Body of pancreas (tissue), 4 donors: Measurements from ENCODE around the gene EXOC5. TPM values are rescaled to one million over a fixed set of nuclear protein-coding genes. Genes with fewer than 3 reads are reported as not detected.
"Not testable (repeated sequence)": the region's sequence is repeated elsewhere in the genome, so short reads cannot be mapped to it uniquely, and the experiment has no call there.

ENCODE experiments used
- ATAC-seq: fragments of 150-250 bp; one replicate; pipeline ENCODE4 v1.9.1; 2016
- DNase-seq, 4 donors: peaks; one replicate each; pipeline ENCODE4 v3.0.0-alpha.2; 2019
- H3K27ac ChIP-seq, 4 donors: fragments of 200-600 bp; sonication (generic); 1 replicate in 3 of 4; 2 replicates in 1 of 4; pipeline versions ENCODE4 v1.5.1 to v1.6.1; 2016 to 2019; ENCODE audit warnings: mild to moderate bottlenecking in 1 of 4, mixed read lengths in 1 of 4, moderate library complexity in 1 of 4
- H3K27me3 ChIP-seq, 2 donors: fragments of 200-600 bp; sonication (generic); one replicate each; pipeline ENCODE4 v1.6.0; 2016; ENCODE audit warnings: mild to moderate bottlenecking in 1 of 2
- H3K36me3 ChIP-seq, 2 donors: fragments of 200-600 bp; sonication (generic); replicated peaks in 1 of 2; 2 replicates each; pipeline ENCODE4 v1.5.1; 2016; ENCODE audit warnings: low read depth in 2 of 2; ENCODE audit not compliant: insufficient read depth in 1 of 2
- H3K4me1 ChIP-seq: fragments of 200-600 bp; sonication (generic); one replicate; pipeline ENCODE4 v1.6.0; 2016
- H3K4me3 ChIP-seq, 2 donors: fragments of 200-600 bp; sonication (generic); 1 replicate in 1 of 2; 2 replicates in 1 of 2; pipeline ENCODE4 v1.5.1; 2016 to 2019
- H3K9me3 ChIP-seq, 3 donors: fragments of 200-600 bp; sonication (generic); 1 replicate in 2 of 3; 2 replicates in 1 of 3; pipeline ENCODE4 v1.5.1; 2016
- POLR2A ChIP-seq, 3 donors: fragments of 450-650 bp; IDR thresholded peaks; one replicate each; pipeline ENCODE4 v1.6.1; 2016; ENCODE audit warnings: antibody characterized with exemption in 3 of 3, mild to moderate bottlenecking in 2 of 3
- WGBS, 2 donors: methylation state at CpG; one replicate each; pipeline ENCODE4 v1.1.5; 2017; 5-methylcytosine and 5-hydroxymethylcytosine counted together
- intact Hi-C: fragments of 100-400 bp; cut with DNase I; formaldehyde crosslinking; loops from one replicate; pipeline ENCODE4 v1.15.1; 2023
- total RNA-seq, 2 donors: library from RNA; depleted of rRNA; stranded (reverse); fragments of >200 nt; gene quantifications; one replicate each; pipeline ENCODE4 v1.1.0, GENCODE V29; 2016
- TF ChIP-seq, protein P1 (sequence below), 7 experiments: fragments of 450-650 bp in 4 of 7; fragments of 200-600 bp in 3 of 7; sonication (generic) in 3 of 7; IDR thresholded peaks; one replicate each; pipeline ENCODE4 v1.5.1; 2016 to 2019; ENCODE audit warnings: antibody characterized with exemption in 7 of 7

EXOC5 gene
- total RNA-seq, 2 donors from 2014 or later = 16.3 to 19.4 TPM

DNA sequence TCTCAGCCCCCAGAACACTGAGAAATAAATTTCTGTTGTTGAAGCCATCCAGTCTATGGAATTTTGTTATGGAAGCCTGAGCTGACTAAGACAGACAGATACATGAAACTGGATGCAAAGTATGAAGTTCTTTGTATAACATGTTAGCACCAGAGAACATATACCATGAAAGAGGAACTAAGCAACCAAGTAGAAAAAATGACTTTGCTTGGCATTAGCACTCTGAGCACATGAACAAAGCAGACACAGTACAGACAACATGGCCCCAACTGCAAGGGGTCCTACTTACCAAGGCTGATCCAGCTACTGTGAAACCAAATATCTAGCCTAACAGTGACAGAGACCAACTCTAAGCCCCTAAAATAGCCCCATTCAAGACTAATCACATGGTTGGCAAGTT is 13.8 kb downstream of the EXOC5 start:
- Histone ChIP-seq H3K27me3 (no peaks in the 10 kb centered on the region), H3K36me3 (no peaks in the 10 kb centered on the region), H3K4me3 (no peak overlapping the region), H3K9me3 (no peaks in the 10 kb centered on the region), H3K27ac (no peak overlapping the region), H3K4me1 (no peaks in the 10 kb centered on the region)
- intact Hi-C loops = no loop called here
- TF ChIP-seq POLR2A (IDR thresholded peaks at IDR 0.05) = no peak
- TF ChIP-seq, protein P1, sequence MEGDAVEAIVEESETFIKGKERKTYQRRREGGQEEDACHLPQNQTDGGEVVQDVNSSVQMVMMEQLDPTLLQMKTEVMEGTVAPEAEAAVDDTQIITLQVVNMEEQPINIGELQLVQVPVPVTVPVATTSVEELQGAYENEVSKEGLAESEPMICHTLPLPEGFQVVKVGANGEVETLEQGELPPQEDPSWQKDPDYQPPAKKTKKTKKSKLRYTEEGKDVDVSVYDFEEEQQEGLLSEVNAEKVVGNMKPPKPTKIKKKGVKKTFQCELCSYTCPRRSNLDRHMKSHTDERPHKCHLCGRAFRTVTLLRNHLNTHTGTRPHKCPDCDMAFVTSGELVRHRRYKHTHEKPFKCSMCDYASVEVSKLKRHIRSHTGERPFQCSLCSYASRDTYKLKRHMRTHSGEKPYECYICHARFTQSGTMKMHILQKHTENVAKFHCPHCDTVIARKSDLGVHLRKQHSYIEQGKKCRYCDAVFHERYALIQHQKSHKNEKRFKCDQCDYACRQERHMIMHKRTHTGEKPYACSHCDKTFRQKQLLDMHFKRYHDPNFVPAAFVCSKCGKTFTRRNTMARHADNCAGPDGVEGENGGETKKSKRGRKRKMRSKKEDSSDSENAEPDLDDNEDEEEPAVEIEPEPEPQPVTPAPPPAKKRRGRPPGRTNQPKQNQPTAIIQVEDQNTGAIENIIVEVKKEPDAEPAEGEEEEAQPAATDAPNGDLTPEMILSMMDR (IDR thresholded peaks at IDR 0.05) = no peak
- no peak for ATAC-seq
- no peak for DNase-seq

DNA sequence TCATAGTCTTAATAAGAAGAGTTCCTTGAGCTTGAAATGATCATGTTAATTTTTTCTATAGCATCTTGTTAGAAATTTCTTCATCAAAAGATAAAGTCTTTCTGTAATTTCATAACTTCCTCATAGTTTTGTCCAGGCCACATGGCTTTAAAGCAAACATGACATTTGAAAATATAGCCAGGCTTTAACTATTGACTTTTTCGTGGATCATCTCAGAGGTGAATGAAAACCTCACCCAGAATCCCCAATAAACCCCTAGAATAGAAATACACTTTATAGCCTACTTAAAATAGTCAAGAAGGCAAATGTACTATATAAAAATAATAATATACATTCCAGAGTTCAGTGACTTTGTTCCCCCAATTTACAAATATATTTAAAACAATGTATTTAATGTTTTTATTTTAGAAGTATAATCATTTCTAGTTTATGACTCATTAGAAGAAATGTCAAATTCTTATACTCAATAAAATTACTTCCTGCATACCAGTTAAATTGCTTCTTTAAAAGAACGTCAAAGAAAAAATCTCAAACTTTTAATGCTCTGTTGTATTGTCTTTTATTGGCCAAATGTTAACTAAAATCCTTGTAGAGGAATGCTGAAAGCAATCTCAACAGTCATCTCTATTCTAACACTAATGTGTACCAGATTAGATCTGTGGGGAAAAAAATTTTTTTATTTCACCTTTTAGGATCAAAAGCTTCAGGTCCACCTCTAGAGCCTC is 21.6 kb downstream of the EXOC5 start:
- DNase-seq (no peak), ATAC-seq (no peak)
- Histone ChIP-seq H3K9me3 (no peaks in the 10 kb centered on the region), H3K27ac (no peak overlapping the region), H3K36me3 (peaks cover 0 to 1% of the 10 kb centered on the region in 2 donors), H3K27me3 (no peaks in the 10 kb centered on the region), H3K4me1 (no peaks in the 10 kb centered on the region), H3K4me3 (no peak overlapping the region)
- intact Hi-C loops = no loop called here
- TF ChIP-seq, protein P1 (IDR thresholded peaks at IDR 0.05) = no peak
- no peak for TF ChIP-seq POLR2A (IDR thresholded peaks at IDR 0.05)
- 50 to 58% methylated on average over 2 of the region's 2 CpGs for WGBS, 2 donors

DNA sequence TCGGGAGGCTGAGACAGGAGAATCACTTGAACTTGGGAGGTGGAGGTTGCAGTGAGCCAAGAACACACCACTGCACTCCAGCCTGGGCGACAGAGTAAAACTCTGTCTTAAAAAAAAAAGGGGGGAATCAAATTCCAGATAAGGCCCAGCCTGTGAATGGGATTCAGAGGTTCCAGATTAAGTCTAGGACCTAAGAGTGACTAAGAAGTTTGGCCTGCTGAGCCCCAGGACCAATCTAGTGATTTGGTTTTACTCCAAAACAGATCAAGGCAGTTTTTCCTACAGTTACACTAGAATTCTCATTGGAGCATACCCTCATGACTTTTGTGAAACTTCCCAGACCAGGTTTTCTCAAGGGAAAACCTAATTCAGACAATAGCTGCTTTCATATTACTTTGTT is 22.8 kb downstream of the EXOC5 start:
- DNase-seq (no peak), ATAC-seq (no peak)
- Histone ChIP-seq H3K27me3 (no peaks in the 10 kb centered on the region), H3K36me3 (peaks cover 0 to 1% of the 10 kb centered on the region in 2 donors), H3K27ac (no peak overlapping the region), H3K4me1 (no peaks in the 10 kb centered on the region), H3K4me3 (no peak overlapping the region), H3K9me3 (no peaks in the 10 kb centered on the region)
- TF ChIP-seq, protein P1 (IDR thresholded peaks at IDR 0.05) = no peak
- TF ChIP-seq POLR2A (IDR thresholded peaks at IDR 0.05) = no peak
- 89 to 91% methylated on average over 2 of the region's 2 CpGs for WGBS, 2 donors
- intact Hi-C loops = no loop called here

DNA sequence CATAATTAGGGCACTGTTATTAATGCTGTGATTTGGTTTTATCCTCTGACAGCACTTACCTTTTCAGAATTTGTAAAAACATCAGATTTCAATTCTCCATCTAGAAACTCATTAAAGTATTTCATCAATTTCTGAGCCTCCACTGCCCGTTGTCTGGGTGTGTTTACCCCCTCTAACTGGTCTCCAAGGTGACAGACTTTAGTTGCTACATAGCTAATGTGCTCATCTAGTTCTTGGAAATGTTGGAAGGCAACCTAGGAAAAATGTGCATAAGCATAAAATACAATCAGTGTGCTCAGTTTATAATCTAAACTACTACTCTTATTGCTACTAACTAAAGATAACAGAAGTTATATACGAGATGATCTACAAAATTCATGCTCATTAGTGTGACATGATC is 24.6 kb downstream of the EXOC5 start:
- H3K9me3 ChIP-seq = no peaks in the 10 kb centered on the region
- H3K27me3 ChIP-seq = no peaks in the 10 kb centered on the region
- intact Hi-C loops = no loop called here
- H3K27ac ChIP-seq = no peak overlapping the region
- no peak overlapping the region for H3K4me3 ChIP-seq
- no peak for ATAC-seq
- H3K4me1 ChIP-seq = no peaks in the 10 kb centered on the region
- peaks cover 0 to 1% of the 10 kb centered on the region in 2 donors for H3K36me3 ChIP-seq
- 76 to 83% methylated on average over 2 of the region's 2 CpGs for WGBS, 2 donors
- no peak for TF ChIP-seq POLR2A (IDR thresholded peaks at IDR 0.05)
- TF ChIP-seq, protein P1 (IDR thresholded peaks at IDR 0.05) = no peak
- DNase-seq = no peak

DNA sequence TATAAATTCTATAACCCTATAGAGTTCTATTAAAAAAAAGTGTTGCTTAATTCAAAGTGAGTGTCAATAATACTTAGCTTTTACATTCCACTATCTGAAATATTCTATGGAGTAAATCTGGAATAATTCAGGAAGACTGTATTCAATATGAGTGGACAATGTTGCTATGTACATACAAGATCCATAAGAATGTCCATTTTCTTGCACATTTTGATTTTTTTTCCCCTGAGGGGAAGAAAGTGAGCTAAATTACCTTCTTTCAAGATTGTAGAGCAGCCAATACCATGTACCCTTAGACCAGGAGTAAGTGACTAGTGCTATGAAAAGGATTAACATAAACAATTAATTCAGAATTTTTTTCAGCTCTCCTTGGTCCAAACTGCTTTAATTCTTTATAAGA is 25.4 kb downstream of the EXOC5 start:
- ATAC-seq (no peak), DNase-seq (no peak)
- intact Hi-C loops = no loop called here
- TF ChIP-seq, protein P1 (IDR thresholded peaks at IDR 0.05) = no peak
- TF ChIP-seq POLR2A (IDR thresholded peaks at IDR 0.05) = no peak
- H3K4me3 ChIP-seq = no peak overlapping the region
- peaks cover 0 to 1% of the 10 kb centered on the region in 2 donors for H3K36me3 ChIP-seq
- H3K4me1 ChIP-seq = no peaks in the 10 kb centered on the region
- H3K27me3 ChIP-seq = no peaks in the 10 kb centered on the region
- no peak overlapping the region for H3K27ac ChIP-seq
- H3K9me3 ChIP-seq = no peaks in the 10 kb centered on the region

DNA sequence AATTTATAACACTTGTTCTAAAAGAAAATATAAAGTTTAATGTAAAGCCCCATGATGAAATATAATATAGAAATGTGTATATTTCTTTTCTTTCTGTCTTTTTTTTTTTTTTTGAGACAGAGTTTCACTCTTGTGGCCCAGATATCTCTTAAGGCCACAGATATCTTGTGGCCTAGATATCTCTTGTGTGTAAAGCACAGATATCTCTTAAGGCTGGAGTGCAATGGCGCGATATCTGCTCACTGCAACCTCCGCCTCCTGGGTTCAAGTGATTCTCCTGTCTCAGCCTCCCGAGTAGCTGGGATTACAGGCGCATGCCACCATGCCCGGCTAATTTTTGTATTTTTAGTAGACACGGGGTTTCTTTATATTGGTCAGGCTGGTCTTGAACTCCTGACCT is 28.6 kb downstream of the EXOC5 start:
- H3K36me3 ChIP-seq, H3K27ac ChIP-seq, intact Hi-C loops, H3K4me1 ChIP-seq, H3K27me3 ChIP-seq, H3K4me3 ChIP-seq, ATAC-seq, H3K9me3 ChIP-seq, DNase-seq: not testable (repeated sequence)
- 92 to 95% methylated on average over 7 of the region's 7 CpGs for WGBS, 2 donors
